ENCODE results near the gene KLHDC9. TPM values are rescaled to one million over a fixed set of nuclear protein-coding genes. Genes with fewer than 3 reads are reported as not detected.

The KLHDC9 gene
- total RNA-seq, 1 donor, result 2.2 TPM

DNA sequence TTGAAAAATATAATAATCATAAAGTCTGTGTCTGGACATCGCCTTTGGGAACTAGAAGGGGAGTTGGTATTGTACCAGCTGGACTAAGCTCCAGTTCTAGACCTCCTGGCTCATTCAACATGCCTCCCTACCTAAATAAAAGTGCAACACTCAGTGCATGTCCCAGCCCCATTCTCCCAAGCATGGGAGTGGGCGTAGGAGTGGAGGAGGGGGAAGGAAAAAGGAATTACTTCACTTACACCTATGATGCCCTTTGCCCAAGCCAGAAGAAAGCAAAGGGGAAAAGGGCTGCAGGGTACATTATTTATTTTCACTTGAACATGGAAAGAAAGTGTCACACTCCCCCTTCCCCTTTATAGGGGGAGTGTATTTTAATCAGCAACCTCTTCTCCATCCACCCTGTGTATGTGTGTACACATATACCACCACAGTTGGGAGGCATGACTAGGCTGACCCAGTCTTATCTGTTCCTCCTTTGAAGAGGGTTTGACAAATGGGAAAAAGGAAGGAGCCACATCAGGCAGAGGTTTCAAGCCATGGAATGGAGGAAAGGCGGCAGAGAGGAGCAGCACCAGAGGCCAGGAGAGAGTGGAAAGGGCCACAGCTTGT, 23.0 kb downstream of the KLHDC9 start:
- H3K4me3 ChIP-seq (ENCODE audit: low read depth, low read length), result no peak overlapping the region
- no peak for DNase-seq (ENCODE audit: low read depth)
- TF ChIP-seq, protein P1, sequence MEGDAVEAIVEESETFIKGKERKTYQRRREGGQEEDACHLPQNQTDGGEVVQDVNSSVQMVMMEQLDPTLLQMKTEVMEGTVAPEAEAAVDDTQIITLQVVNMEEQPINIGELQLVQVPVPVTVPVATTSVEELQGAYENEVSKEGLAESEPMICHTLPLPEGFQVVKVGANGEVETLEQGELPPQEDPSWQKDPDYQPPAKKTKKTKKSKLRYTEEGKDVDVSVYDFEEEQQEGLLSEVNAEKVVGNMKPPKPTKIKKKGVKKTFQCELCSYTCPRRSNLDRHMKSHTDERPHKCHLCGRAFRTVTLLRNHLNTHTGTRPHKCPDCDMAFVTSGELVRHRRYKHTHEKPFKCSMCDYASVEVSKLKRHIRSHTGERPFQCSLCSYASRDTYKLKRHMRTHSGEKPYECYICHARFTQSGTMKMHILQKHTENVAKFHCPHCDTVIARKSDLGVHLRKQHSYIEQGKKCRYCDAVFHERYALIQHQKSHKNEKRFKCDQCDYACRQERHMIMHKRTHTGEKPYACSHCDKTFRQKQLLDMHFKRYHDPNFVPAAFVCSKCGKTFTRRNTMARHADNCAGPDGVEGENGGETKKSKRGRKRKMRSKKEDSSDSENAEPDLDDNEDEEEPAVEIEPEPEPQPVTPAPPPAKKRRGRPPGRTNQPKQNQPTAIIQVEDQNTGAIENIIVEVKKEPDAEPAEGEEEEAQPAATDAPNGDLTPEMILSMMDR (IDR thresholded peaks at IDR 0.05; ENCODE audit: insufficient read depth, low read depth, low read length), result no peak

DNA sequence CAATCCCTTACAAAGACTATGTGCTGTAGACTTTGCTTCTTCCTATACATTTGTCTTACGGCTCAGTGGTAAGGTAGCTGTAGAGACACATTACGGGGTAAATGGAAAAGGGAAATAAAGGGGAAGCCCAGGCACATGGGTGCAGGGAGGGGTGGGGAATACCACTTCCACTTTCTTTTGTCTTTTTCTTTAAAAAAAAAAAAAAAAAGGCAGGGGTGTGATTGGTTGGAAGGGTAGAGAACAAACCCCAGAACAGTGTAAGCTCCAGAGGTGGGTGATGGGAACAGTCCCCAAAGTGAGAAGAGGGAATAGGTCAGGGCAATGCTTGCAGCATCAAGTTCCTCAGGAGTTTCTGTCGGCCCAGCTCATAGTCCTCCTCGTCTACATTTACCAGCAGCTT, 23.7 kb downstream of the KLHDC9 start:
- no peak overlapping the region for H3K4me3 ChIP-seq (ENCODE audit: low read depth, low read length)
- no peak for DNase-seq (ENCODE audit: low read depth)

DNA sequence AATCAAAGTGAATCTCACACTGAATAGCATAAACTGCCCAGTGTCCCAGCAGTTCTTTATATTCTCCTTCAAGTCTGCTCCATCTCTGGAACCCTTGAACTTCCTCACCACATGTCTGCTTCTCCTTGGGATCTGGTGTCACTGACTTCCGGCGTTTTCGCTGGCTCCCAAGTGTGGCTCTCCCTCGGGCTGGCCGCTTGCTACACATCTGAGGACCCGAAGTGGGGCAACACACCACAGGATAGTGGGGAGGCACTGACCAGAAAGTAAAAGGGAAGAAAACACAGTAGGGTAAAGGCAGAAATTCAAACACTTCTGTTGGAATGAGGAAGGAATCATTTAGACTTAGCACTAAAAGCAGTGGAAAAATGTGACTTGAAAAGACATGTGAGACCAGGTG, 24.8 kb downstream of the KLHDC9 start:
- H3K4me3 ChIP-seq (ENCODE audit: low read depth, low read length), result no peak overlapping the region
- TF ChIP-seq, protein P1 (IDR thresholded peaks at IDR 0.05; ENCODE audit: insufficient read depth, low read depth, low read length), result no peak
- no peak for DNase-seq (ENCODE audit: low read depth)

More for the DNA sequence above, 23.7 kb downstream of the KLHDC9 start:
- TF ChIP-seq, protein P1 (IDR thresholded peaks at IDR 0.05; ENCODE audit: insufficient read depth, low read depth, low read length), result no peak

DNA sequence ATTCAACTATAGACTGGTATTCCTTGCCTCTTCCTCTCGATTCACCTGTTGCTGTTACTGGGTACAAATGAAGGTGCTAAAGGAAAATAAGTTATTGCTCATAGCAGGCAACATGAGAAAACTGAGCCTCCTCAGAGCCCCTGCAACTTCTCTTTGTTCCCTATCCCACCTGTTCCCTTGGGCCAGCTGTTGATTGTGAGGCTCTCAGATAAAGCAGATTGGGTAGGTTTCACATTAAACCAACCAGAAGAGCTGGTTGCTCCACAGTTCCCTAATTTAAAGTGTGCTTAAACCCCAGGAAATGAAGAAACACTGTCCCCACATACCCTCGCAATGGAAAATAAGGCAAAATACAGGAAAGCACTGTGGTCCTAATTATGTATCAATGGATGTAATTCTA, 29.5 kb downstream of the KLHDC9 start:
- DNase-seq (ENCODE audit: low read depth), result no peak
- H3K4me3 ChIP-seq (ENCODE audit: low read depth, low read length), result no peak overlapping the region
- TF ChIP-seq, protein P1 (IDR thresholded peaks at IDR 0.05; ENCODE audit: insufficient read depth, low read depth, low read length), result no peak

DNA sequence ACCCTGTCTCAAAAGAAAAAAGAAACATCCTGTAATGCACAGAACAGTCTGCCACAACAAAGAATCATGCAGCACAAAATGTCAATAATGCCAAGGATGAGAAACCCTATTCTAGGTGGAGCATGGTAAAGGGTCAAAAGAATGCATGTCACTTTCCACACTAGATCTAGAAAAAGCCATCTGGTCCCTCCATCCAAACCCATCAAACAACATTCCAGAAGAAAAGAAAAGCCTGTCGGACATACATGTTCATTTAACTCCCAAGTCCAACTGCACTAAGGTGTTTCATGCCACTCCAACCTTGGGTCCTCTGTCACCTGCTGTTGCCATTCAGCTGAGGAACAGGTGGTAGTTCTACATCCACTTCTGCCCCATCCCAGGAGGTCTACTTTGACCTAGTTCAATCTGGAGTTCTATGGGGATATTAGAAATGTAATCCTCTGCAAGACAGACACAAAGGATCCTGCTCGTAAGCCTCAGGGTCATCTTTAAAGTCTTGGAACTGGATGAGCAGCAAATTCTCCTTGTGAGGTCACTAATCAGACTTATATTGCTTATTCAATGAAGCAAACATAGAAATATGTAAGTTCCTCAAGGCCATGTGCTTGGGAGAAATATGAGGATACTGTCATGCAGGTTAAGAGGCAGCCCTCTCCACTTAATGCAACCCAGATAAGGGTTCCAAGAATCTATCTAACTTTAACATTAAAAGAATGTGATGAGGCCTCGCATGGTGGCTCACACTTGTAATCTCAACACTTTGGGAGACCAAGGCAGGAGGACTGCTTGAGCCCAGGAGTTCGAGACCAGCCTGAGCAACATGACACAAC, 30.6 kb downstream of the KLHDC9 start:
- DNase-seq (ENCODE audit: low read depth), result no peak
- H3K4me3 ChIP-seq (ENCODE audit: low read depth, low read length), result no peak overlapping the region
- TF ChIP-seq, protein P1 (IDR thresholded peaks at IDR 0.05; ENCODE audit: insufficient read depth, low read depth, low read length), result no peak

DNA sequence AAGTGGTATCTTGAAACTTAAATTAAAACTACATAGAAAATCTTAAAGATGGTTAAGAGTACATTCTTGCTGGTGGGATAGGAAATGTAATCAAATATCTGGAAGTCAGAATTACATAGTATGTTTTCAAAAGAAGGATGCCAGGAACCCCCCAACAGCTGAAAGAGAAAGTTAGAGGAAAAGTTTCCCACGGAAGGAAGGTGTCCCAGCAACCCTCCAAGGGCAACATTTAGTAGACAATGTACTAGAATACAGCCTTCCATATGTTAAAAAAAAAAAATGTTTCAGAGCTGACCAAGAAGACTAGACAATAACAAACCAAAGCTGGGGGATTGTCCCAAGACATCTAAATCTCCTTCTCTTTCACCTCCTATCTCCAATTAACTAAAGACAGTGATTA, 32.1 kb downstream of the KLHDC9 start:
- TF ChIP-seq, protein P1 (IDR thresholded peaks at IDR 0.05; ENCODE audit: insufficient read depth, low read depth, low read length), result no peak
- H3K4me3 ChIP-seq (ENCODE audit: low read depth, low read length), result no peak overlapping the region
- no peak for DNase-seq (ENCODE audit: low read depth)
